Measurements from ENCODE around the gene TMEM115.

TMEM115 gene, protein sequence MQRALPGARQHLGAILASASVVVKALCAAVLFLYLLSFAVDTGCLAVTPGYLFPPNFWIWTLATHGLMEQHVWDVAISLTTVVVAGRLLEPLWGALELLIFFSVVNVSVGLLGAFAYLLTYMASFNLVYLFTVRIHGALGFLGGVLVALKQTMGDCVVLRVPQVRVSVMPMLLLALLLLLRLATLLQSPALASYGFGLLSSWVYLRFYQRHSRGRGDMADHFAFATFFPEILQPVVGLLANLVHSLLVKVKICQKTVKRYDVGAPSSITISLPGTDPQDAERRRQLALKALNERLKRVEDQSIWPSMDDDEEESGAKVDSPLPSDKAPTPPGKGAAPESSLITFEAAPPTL

DNA sequence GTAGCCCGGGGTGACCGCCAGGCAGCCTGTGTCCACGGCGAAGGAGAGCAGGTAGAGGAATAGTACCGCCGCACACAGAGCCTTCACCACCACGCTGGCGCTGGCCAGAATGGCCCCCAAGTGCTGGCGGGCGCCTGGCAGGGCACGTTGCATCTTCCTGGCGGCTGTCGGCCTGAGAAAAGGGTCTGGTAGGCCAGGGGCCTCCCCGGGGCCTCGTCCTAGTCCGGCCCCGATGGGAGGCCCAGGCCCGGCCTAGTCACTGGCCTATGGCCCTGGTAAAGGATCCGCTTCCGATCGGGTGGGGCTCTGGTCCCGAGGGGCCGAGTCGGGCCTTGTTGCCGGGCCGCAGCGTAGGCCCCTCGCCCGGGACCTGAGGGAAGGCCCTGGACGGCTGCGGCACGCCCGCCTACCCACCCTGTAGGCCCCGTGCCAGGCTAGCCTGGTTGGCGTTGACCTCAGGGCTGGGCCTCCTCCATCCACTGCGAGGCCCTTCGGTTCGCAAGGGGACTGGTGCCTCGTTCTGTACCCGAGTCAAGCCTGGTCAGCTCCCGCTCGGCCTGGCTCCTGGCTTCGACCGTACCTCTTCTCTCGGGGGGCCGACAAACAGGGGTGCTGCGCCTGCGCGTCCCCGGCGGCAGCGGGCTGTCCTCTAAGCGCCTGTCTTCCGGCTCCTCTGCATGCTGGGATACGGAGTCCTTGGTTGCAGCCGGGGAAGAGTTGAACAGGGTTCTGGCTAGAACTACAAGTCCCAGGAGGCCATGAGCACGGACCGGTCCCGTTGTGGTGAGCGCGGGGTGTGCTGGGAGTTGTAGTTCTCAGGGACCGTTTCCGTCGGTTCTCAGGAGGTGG lies at the start of gene TMEM115:
Gene TMEM115 (minus strand): TSS at position 611 of the 849 bp plus-strand sequence. CDS start 458 bp downstream, at position 153.
- peak; percentile 58 to 100 (median 97) for DNase-seq

DNA sequence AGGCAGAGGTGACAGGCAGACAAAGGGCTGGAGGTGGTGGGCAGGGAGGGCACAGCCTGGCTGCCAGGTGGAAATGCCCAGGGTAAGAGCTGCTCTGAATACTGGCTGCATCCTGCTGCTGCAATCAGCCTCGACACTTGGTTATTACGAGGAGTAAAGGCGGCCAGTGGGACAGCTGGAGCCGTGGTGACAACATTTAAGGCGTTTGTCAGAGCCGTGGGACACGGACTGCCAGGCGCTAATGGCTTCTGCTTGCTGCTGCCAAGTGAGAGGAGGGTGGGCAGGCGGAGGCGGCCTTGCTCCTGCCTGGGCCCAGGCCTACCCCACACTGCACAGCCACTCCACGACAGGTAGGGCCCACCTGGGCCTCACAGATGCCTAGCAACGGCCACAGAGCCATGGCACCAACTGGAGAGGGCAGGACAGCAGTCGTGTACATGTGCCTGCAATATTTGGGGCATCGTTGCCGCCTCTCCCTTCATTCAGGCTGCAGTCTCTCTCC lies 49.2 kb upstream of the TMEM115 start:
- DNase-seq = no peak

DNA sequence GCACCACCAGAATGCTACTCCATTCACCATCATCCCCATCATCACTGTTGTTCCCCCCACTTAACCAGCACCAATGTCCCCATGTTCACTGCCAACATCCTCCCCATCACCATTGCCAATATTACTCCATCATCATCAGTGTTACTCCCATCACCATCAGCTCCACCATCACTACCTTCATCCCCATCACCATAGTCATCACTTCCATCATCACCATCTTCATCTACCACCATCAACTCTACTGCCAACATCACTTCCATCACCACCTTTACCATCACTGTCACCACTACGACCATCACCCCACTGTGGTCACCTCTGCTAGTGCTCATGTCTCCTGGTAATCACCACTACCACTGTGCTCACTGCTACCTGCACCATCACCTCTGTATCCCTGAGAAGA lies 47.2 kb upstream of the TMEM115 start:
- DNase-seq = no peak

DNA sequence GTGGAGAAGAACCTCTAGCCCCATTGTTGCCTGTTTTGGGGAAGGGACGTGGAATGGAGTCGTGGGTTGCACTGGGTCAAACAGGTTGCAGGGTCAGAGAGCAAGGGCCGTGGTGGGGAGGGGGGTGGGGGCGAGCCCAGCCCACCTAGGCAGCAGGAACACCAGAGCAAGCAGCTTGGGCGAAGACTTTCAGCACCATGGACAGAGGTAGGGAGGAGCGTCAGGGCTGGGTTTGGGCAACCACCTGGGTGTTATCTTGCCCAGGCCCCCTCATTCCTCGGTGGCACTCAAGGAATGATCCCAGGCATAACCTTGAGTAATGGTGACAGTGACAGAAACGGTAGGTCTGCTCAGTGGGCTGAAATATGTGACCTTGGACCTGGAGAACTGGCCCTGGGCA lies 45.9 kb upstream of the TMEM115 start:
- no peak for DNase-seq

DNA sequence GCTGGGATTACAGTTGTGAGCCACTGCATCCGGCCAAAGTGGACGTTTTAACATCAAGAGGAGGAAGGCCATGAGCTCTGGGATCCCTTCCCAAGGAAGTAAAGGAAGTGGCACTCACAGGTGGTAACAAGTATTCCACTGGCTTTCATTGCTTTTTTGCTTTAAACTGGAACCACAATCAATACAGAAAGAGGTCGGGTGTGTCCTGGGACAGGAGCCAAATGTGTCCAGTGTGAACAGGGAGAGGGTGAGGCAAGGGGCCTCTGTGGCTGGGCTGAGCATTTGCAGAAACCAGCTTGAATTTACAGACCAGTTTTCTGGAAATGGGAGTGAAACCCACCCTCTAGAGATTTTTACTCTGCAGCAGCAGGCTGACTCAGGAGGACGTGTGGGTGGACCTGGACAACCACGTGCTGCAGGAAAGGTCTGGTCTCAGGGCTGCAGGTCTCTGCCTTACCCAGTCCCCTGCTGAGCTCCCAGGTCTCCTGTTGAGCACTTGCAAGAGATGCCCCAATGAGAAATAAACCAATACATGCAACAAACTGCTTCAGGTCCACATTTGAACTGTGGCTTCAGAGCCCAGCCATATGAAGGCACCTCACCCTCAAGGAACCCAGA lies 42.8 kb upstream of the TMEM115 start:
- no peak for DNase-seq

DNA sequence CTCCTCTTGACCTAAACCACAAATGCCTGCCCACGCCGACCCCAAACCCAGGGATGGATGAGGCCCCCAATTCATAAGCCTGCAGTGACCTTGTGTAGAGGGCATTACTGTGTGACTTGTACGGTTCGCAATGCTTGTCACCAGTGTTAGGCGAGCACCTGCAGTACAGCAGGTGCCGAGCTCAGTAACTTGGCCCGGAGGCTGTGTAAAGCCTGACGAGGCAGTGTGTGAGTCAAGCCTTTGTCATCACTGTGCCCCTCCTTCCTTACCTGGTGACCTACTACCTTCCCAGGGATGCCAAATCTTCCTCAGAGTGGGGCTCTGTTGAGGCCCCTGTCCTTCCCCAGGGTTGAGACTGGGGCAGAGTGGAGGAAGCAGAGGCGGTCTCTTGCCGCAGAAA lies 37.2 kb upstream of the TMEM115 start:
- DNase-seq = no peak

DNA sequence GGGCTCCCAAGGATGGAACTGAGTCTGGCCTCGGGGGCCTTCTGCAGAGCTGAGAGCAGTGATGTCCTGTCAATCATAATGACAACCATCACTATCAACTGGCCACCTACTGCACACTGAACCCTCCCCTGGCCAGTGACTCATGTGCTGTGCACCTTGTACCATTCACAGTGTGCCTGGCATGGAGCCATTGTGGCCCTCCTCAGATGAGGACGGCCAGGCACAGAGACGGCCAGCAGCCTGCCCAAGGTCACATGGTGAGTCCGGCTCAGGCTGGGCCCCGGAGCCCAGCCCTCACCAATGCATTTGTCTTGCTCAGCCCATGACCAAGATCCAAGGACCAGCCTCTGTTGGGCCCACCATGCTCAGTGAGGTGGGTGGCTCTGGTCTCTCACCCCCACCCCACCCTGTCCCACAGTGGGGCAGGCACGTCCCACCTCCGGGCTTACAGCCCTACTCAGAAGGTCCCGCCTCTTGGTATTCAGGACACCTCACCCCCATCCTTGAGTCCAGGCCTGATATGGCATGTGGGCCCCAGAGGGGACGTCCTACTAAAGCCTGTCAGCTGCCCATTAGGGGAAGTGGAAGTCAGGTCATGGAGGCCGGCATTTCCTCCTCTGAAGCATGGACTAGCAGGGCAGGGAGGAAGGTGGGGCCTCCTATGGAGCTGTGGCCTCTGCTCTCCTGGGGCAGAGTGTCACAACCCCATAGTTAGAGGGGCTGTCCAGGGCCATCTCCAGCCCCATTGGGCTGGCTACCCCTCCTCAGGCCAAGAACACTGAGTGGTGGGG lies 35.9 kb upstream of the TMEM115 start:
- no peak for DNase-seq

DNA sequence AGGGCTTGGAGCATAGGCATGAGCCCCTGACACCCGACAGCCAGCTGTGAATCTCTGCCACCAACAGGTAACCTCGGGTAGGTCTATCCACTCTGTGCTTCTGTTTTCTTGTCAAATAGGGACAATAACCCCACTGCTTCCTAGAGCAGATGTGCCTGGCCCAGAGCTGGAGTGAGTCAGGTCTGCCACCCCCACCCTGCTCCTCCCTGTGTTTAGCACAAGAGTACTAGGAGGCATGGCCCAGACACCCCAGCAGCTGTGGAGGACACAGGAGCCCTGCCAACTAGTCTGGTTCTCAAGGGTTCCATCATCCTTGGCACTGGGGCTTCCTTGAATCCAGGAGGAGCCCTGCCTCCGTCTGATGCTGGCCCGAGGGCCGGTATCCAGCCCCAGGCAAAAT lies 33.7 kb upstream of the TMEM115 start:
- DNase-seq = no peak

DNA sequence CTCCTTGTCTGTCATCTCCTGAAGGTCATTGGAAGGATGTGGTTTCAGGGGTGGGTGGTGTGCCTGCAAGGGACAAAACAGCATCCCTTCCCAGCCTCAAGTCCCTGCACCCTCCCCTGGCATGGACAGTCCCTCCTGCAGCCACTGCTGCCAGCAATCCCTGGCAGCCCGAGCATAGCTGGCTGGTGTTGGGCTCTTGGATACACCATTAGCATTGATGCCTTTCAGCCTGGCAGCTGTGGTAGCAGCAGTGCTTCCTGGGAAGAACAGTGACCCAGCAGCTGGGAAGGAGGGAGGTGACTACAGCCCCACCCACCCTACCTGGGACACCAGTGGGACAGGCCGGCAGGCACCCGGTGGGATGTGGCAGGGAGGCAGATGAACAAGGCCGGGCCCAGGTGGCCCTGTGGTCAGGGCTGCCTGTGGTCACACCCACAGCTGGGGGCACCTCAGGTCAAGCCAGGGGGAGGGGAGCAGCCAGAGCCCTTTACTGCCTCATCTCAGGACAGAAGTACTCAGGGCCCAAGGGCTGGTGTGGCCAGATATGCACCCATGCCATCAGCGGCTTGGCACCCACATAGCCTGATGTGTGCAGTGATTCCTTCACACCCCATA lies 32.9 kb upstream of the TMEM115 start:
- peak in 7 of 14 donors; percentile 10 to 34 (median 14) for DNase-seq

DNA sequence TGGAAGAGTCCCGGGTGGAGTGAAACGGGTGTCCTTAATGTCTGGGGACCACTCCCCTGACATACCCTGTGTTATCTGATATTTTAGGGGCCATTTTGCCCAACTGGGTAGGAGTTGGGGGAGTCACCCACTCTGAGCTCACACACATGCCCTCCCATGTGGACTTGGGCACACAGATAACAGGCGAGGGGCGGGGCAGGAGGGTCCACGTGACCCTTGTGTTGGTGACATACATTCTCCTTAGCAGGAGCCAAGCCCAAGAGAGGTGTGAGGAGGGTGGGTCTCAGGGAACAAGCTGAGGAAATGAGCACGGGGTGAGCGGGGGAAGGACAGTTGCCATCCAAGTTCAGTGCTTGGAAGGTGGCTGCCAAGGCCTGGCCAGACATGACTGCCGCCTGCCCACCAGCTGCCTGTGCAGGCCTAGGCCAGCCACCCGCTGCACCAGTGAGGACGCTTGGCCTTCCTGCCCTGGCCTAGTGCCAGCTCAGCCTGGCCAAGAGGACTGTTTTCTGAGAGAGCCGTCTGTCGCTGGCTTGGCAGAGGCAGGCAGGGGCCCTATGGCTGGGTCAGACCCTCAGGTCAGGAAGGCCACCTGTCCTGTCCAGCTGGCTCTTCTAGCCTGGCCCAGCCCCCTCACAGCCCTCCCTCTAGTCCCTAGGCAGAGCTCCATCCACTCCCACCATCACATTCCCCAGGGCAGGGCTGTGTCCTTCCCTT lies 31.3 kb upstream of the TMEM115 start:
- peak in 11 of 14 donors; percentile 3 to 98 (median 28) for DNase-seq

DNA sequence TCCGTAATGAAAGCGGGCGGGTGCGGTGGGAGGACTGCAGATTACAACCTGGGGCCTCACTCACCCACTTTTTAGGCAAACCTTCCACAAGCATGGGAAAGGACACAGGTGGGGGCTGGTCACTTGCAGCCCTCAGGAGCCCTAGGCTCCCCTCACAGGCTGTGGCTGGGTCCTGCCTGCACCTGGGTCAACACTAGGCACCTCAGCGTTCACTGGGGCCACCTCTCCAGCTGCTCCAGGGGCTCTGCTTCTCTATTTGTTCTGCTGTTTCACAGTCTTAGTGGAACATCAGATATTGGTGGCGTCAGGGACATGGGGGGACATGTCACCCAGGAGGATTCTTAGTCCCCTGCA lies 30.1 kb upstream of the TMEM115 start:
- no peak for DNase-seq

DNA sequence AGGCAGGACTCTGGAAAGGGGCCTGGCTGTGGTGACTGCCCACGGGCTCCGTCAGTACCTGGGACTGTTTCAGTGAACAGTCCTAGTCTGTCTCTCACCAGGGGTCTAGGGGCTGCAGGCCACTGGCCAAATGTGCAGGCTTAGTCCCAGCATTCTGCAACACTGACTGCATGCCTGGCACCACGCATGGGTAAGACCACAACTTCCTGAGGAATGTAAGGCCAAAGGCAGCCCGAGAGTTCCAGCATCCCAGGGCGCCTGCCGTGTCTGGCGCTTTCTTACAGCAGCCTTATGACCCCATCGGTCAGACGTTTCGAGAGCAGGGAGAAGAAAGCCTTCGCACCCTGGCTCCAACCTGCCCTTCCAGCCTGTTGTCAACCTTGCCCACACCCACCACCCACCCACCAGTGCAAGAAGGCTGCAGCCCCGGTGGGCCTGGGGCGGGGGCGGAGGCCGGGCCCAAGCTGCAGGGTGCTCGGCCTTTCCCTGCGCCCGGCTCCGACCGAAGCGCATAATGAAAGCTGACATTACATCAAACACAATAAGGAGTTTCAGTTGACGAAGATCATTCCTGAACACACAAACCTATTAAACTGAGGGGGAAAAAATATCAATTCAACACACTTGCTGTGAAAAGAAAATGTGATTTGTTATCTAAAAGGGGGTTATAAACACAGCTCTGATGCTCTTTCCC lies 29.5 kb upstream of the TMEM115 start:
- DNase-seq = no peak

DNA sequence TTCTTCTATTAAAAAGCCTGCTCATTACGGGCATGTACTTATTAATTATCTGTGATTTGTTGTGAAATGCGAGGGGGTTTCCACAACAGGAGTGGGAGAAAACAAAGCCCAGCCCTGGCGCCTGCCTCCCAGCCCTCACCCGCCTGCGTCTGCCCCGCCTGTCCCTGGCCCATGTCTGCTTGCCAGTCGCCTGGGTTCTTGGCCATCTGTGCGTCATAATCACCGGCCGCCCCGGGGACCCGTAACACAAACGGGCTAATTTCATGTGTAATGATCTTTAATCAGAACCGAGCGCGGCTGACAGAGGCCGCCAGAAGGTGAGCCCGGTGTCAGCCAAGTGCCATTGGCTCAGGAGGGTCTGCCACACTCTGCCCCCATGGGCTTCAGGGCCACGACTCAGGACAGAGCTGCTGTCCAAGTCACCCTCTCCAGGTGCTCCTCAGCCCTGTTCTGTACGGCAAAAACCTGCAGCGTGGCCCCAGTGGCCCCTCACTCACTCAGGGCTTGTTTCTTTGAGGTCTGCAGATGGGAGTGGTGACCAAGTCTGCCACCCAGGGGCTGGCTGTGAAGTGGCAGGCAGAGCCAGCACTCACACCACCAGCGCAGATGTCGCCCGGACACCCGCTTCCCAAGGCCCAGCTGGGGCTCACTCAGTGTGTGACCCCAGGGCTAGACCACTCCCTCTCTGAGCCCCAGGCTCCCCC lies 28.8 kb upstream of the TMEM115 start:
- DNase-seq = peak in 2 of 14 donors; percentile 3 to 62

DNA sequence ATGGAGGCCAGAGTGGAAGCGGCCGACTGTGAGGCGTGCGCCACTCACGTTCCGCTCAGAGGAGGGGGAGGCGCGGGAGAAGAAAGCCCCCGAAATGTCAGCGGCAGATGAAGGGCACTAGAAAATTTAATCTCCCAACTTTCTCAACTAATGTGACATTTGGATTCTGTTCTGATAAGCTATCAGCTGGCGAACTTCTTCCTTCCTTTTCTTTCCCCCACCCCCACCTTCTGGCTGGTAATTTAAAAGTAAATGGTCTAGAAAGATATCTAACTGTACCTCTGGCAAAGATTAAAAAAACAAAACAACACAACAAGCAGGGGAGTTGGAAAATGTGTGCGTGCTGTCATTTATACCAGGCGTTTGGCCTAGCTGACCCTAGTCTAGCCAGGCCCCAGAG lies 26.4 kb upstream of the TMEM115 start:
- no peak for DNase-seq

DNA sequence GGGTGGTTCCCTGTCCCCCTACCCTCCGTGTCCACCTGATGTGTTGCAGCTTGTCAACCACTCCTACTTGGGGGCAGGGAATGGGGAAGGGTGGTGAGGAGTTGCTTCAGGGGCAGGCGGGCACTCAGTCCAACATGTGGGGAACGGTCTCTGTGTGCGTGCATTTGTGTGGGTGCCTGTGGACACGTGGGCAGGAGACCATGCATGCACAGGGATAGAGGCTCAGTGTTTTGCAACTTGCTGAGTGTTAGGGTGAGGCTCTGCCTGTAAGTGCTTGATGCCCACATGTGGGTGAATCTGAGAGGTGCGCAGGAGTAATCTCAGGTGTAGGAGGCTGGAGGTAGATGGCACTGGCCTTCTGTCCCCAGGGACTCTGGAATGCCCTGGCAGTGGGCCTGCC lies 24.4 kb upstream of the TMEM115 start:
- no peak for DNase-seq

DNA sequence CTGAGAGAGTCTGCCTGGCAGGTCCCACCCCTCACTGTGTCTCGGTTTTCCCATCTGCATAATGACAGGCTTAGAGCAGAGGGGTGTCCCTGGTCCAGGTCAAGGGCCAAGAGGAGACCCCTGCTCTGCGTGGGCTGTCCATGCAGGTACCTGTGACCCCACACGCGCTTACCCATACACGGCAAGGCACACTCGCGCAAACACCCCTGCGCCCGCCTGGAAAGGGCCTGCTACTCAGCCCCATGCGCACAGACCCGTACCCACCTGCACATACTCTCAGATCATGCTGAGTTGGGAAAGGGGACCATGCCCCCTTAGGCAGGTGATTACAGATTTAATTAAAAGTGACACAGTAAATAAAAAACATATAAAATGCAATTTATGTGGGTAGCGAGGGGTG lies 23.4 kb upstream of the TMEM115 start:
- no peak for DNase-seq

DNA sequence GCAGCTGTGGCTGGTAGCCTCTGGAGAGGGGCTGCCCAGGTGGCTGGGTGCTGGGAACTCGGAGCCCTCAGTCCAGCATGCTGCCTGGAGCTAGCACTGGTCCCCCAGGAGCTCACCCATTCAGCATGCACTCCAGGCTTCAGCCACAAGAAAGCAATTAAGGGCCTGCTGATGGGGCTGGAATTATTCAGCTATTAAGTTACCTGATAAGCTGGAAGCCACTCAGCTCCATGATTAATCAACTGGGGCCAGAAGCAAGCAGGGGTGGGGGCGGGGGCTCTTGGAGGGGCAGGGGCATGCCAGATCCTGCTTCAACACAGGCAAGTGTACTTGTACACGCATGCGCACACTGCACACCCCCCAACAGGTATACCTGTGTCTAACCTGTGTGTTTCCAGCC lies 22.1 kb upstream of the TMEM115 start:
- no peak for DNase-seq

DNA sequence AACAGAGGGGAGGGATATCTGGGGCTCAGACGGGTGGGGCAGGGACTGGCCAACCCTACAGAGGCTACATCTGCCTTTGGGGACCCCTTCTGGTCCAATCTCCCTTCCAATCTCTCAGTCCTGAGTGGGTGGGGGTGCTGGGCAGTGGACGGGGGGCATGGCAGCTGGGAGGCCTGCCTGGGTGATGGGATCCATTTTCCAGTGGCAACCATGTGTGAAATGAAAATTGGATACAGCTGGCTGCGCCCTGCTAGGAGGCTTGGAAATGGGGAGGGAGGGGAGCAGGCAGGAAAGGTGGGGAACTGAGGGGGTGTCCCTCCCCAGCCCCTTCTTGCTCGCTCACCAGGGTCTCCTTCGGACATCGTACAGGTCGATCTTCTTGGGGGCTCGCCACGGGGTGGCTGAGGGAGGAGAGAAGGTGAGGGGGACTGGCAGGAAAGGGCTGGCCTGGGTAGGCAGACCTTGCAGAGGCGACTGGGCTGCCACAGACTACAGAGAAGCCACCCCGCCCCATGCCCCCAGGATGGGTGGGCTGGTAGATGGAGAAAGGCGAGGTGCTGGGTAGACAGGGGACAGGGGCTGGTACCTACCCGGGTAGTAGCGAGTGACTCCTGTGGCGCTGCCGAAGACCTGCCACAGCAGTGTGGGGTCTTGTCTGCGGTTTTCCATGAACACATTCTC lies 21.2 kb upstream of the TMEM115 start:
- no peak for DNase-seq

DNA sequence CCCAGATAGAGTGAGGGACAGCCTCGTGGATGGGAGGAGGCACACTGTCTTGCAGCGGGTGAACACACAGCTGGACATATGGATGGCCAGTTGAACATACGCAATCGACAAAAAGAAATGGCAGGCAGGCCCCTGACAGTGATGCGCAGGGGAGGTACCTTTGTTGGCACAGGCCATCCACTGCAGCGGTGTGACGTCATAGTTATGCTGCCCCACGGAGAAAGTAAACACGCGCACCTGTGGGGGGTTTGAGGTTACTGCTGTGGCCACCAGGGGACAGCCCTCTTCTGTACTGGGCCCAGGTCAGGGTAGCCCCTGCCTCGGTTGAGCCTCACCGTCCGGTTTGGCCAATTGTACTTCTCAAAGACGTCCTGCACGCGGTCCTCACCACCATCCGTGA lies 19.4 kb upstream of the TMEM115 start:
- no peak for DNase-seq
